ENCODE data around the gene PDIA2.

DNA sequence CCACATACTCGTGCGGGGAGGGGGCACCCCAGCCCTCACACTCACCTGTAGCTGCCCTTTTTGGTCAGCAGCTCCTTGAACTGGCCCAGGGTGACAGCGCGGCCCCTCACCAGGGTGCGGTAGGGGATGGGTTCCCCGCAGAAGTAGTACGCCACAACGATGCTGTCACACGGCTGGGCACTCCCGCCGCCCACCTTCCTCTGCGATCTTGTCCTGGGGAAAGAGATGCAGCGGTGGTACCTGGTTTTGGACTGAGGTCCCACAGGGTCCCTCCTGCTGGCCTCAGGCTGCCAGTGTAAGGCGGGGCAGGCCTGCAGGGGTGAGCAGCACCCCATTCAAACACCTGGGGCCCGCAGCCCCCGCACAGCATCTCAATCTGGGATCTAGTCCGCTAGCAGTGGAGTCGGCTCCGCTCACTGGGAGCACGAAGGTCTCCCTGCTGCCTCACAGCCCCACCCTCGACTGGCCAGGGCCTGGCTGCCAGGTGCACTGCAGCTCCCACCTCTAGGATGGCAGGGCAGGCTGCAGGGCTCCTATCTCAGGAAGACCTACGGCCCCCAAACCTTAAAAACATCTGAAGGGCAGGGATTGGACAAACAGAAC lies 6.5 kb downstream of the PDIA2 start:
- TF ChIP-seq TAF1 (conservative IDR thresholded peaks at IDR 0.05), result no peak
- no peak for TF ChIP-seq RAD21 (IDR thresholded peaks at IDR 0.05)
- TF ChIP-seq CTCF (IDR thresholded peaks at IDR 0.05; ENCODE audit: low read depth, low read length, missing input control), result no peak
- TF ChIP-seq, protein P1, sequence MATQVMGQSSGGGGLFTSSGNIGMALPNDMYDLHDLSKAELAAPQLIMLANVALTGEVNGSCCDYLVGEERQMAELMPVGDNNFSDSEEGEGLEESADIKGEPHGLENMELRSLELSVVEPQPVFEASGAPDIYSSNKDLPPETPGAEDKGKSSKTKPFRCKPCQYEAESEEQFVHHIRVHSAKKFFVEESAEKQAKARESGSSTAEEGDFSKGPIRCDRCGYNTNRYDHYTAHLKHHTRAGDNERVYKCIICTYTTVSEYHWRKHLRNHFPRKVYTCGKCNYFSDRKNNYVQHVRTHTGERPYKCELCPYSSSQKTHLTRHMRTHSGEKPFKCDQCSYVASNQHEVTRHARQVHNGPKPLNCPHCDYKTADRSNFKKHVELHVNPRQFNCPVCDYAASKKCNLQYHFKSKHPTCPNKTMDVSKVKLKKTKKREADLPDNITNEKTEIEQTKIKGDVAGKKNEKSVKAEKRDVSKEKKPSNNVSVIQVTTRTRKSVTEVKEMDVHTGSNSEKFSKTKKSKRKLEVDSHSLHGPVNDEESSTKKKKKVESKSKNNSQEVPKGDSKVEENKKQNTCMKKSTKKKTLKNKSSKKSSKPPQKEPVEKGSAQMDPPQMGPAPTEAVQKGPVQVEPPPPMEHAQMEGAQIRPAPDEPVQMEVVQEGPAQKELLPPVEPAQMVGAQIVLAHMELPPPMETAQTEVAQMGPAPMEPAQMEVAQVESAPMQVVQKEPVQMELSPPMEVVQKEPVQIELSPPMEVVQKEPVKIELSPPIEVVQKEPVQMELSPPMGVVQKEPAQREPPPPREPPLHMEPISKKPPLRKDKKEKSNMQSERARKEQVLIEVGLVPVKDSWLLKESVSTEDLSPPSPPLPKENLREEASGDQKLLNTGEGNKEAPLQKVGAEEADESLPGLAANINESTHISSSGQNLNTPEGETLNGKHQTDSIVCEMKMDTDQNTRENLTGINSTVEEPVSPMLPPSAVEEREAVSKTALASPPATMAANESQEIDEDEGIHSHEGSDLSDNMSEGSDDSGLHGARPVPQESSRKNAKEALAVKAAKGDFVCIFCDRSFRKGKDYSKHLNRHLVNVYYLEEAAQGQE (IDR thresholded peaks at IDR 0.05), result no peak
